HL-60/S4 treated with retinoic acid at 250 ng/mL for 4 days and 3 days (cell line): Measurements from ENCODE around the gene CHMP2A.

ENCODE experiments used
- in situ Hi-C: fragments of 300-500 bp; cut with MboI; formaldehyde crosslinking; loops from 2 replicates; pipeline ENCODE4 v1.7.0; 2022; ENCODE audit warnings: low sequenced_read_pairs

The CHMP2A gene

DNA sequence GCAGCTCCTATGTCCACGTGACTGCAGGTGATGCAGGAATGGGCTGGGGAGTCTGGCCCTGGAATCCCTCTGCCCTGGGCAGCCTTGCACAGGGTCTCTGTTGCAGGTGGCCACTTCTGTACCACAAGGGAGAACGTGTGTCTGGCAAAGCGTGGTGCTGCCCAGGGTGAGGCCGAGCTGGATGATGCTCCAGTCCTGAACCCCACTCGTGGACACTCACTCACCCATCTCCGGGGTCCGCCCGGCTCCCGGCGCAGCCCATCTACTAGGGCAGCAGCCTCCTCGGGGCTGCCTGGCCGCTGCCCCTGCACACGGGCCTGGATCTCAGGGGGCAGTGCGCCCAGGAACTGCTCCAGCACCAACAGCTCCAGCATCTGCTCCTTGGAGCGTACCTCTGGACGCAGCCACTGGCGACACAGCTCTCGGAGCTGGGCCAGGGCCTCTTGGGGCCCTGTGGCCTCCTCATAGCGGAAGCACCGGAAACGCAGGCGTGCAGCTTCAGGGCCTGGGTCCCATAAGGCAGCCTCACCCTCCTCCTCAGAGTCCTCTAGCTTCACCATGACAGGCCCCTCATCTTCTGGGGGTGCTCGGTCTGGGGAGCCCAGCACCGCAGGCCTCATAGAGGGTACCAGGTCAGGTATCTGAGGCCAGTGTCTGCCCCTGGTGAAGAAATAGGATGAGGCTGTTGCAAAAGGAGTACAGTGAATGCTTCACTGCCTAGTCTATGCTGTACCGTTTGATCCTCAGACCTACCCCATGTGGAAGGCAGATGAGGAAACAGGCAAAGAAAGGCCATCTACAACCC lies 16.1 kb upstream of the CHMP2A start:
- in situ Hi-C loops = no loop called here

DNA sequence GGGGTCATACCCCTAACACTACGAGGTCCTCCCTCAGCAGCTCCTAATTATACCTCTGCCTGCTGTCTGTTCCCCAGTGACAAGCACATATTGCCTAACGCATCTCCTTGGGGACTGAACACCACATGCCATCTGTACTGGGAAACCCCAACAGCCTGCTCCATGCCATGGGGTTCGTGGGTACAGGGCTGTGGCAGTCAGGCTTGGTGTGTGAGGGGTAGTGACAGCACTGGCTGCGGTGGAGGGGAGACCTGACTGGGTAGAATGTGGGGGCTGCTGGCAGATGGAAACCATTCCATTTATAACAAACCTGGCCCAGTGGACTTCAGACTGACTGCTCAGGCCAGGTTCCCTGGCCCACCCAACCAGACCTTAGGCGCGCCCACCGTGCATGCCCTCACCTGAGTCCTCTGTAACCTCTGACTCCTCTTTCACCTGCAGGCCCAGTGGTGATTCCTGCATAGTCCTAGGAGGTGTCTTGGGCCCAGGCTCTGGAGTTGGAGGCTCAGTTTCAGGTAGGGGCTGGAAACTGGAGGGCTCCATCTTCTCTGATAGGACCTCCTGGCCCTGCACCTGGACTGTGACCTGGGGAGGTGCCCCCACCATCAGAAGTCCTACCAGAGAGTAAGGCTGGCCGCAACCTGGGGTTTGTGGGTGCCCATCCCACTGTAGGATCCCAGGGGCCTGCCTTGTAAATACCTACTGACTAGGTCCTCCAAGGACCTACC lies 15.2 kb upstream of the CHMP2A start:
- in situ Hi-C loops = no loop called here

DNA sequence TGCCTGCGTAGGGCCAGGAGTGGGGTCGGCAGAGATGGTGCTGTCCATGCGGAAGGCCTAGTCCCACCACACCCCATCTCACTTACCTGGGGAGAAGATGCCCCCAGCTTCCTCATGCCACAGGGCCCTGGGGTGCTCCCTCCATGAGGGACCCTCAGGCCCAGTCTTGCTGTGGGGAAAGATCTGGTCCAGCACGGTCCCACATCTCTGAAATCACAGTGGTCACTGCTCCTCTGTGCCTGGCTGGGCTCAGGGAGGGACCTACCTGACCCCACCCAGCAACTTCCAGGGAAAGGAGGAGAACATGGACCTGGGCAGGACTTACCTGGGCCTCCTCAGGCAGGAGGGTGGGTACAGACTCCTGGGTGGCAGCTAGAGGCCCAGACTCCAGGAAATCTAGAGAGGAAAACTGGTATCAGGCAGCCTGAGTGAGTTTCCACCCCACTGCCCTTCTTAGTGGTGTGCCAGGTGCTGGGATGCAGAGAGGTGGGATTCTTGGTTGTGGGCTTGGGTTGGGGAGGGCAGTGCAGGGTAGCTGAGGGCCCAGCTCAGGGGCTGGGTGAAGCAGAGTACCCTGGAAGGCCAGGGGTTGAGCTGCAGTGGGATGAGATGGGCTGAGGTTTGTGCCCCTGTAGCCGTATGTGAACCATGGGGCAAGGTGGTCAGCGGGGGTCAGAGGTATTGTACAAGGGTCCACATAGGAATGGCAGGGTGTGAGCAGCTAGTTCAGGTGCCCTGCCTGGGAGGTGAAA lies 14.5 kb upstream of the CHMP2A start:
- in situ Hi-C loops = no loop called here

DNA sequence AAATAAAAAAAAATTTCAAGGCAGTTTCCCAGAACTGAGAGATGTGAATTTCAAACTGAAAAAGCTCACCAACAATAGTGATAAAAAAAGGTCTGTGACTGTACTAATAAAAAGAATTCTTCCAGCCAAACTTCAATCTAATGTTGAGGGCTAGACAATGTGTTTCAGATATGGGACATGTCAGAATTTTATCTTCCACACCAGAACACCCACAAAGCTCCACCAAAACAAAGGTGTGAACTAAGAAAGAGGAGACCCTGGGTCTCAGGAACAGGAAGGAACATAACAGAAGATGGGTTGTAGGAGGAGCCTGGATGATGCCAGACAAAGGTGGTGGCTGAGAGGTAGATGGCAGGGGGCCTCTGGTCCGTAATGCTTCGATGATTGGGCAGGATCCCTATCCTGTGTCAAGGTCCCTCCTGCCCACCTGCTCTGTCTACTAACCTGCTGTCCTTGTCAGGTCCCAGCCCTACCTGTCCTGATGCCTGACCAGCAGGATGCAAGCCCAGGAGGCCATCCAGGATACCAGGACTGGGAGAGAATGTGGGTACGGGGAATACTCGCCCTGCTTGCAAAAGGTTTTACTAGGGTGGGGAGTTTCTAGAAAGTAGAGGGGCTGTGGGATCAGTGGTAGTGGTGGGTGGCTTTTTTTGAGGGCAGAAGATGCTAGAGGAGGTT lies 13.7 kb upstream of the CHMP2A start:
- in situ Hi-C loops = no loop called here

DNA sequence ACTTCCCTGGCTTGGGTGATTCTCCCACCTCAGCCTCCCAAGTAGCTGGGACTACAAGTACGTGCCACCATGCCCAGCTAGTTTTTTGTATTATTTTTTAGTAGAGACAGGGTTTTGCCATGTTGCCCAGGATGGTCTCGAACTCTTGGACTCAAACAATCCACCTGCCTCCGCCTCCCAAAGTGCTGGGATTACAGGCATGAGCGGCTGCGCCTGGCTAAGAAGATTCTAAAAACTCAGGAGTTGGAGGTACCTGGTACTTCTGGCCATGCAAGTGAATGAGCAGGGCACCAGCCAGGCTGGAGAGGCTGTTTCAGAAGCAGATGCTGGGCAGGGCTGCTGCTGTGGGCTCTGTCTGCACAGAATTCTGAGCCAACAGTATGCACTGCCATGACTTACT lies 12.1 kb upstream of the CHMP2A start:
- in situ Hi-C loops = no loop called here

DNA sequence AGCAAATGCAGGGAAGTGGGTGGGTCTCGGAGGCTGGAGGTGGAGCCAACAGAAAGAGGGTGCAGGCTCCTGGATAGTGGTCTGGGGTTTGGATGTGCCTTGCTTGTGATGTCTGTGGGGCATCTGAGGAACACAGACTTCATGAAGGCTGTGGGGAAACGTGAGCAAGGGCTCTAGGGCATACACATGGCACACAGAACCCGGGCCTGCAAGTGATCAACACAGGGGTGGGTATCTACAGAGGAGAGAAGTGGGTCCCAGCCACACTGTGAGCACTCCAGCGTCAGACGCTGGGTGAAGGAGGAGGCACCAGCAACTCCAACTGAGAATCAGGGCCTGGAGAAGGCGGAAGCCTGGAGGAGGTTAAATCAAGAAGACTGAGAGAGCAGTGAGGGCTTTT lies 8.9 kb upstream of the CHMP2A start:
- in situ Hi-C loops = no loop called here

DNA sequence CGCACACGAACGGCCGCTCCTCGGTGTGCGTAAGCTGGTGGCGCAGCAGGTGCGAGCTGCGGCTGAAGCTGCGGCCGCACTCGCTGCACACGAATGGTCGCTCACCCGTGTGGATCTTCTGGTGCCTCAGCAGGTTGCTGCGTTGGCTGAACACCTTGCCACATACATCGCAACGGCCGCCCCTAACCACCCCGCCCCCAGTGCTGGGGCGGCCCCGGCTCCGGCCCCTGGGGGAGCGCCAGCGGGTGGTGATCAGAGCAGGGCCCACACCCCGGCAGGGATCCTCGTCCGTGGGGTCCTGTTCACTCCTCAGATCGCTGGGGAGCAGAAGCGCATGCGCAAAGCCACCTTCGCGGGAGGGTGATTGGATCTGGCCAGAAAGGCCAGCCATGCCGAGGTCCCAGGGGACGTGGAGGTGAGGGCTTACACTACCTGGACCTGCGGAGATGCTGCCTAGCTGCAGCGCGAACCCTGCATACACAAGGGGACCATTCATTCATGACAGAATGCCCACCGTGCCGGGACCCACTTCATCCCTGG lies 8.2 kb upstream of the CHMP2A start:
- in situ Hi-C loops = no loop called here

DNA sequence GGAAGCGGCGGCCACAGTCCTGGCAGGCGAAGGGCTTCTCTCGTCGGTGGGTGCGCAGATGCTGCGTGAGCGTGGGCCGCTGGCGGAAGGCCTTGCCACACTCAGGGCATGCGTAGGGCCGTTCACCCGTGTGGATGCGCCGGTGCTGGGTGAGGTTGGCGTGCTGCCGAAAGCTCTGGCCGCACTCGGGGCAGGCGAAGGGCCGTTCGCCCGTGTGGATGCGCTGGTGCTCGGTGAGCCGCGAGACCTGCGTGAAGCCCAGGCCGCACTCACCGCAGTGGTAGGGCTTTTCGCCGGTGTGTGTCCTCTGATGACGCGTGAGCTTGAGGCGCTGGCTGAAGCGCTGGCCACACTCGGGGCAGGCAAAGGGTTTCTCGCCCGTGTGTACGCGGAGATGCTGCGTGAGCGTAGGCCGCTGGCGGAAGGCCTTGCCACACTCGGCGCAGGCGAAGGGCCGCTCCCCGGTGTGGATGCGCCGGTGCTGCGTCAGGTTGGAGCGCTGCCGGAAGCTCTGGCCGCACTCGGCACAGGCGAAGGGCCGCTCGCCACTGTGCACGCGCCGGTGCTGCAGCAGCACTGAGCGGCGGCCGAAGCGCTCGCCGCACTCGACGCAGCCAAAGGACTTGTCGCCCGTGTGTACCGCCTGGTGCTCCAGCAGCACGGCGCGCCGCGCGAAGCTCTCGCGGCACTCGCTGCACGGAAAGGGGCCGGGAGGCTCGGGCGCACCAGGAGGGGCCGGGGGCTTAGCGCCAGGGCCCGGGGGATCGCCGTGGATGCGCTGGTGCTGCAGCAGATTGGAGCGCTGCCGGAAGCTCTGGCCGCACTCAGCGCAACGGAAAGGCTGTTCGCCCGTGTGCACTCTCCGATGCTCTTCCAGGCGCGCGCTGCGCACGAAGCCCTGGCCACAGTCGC lies 7.5 kb upstream of the CHMP2A start:
- in situ Hi-C loops = no loop called here

DNA sequence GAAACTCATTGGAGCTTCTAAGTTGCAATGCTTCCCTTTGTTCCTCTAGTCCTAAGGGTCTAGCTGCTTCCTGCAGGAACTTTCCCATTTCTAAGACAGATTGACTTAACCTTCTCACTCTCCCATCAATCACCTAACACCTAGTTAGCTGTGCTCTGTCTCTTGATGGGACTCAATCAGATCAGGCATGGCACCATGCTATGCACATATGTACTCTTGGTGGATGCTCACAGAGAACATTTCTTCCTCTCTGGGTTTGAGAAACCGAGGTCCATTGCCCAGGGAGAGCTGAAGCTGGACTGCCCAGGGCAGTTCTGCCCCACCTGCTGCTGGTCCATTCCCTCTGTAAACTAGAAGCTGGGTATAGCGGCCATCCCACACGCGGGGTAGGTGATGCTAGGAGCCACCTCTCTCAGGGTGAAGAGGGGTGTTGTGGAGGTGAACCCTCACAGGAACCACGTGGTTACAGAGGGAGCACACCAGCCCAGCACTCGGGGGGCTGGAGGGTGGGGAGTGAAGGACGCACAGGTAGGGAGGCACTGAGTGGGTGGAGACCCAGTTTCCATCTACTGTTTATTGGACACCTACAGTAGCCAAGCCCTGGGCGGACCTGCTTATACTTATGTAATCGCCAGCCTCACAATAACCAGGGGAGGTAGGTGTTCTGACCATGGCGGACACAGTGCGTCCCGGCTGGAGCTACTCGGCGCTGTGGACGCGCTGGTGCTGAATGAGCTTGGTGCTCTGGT lies 6.6 kb upstream of the CHMP2A start:
- in situ Hi-C loops = no loop called here

DNA sequence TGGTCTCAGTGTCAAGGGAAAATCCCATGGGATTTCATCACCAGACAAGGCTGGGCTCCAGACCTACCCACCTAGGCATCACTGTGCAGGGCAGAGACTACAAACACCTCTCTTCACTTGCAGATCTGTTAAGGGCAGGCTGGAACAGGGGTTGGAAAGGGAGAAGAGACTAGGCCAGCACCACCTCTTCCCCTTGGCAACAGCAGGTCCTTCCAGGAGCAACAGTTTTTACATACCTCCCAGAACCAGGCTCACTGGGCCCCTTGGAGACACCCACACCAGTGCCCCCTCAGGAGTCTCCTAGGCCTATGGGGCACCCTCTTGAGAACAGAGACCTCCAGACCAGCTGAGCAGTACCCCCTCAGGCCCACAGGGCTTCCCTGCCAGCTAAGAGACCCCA lies 6.0 kb upstream of the CHMP2A start:
- in situ Hi-C loops = no loop called here

DNA sequence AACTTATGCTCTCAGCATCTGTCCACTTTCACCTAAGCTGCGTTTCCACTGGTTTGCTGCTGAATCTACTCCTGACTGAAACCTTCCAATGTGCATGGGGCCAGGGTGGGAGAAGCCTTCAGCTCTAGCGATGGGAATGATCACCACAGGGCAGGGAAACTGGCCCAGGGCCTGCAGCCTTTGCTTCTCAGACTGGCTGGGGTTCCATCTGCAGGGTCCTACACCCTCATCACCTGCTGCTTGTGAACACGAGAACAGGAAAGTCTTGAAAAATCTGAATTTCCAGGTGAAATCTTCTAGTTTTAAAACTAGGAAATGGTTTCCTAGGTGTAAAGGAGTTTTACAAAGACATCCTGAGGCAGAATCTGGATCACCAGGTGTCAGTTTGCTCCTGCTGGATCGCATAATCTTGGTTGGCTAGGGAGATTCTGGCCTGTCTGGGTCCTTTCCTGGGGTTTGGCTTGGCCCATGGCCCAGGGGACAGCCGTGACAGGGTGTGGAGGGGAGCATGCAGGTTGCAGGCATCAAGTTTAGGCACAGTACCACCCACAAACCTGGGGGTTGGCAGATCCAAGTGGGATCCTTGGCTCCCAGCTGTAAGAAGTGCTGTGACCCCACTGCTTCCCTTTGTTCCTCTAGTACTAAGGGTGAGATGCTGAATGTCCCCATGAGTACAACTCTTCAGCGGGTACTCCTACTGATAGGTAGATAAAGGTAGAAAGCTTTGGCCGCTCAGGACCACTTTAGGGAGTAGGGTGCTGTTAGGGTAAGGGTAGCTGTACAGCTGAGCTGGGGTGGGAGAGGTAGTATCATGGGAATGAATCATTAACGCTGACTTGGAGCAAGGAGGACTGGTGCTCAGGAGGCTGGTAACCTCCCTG lies 5.3 kb upstream of the CHMP2A start:
- in situ Hi-C loops = no loop called here

DNA sequence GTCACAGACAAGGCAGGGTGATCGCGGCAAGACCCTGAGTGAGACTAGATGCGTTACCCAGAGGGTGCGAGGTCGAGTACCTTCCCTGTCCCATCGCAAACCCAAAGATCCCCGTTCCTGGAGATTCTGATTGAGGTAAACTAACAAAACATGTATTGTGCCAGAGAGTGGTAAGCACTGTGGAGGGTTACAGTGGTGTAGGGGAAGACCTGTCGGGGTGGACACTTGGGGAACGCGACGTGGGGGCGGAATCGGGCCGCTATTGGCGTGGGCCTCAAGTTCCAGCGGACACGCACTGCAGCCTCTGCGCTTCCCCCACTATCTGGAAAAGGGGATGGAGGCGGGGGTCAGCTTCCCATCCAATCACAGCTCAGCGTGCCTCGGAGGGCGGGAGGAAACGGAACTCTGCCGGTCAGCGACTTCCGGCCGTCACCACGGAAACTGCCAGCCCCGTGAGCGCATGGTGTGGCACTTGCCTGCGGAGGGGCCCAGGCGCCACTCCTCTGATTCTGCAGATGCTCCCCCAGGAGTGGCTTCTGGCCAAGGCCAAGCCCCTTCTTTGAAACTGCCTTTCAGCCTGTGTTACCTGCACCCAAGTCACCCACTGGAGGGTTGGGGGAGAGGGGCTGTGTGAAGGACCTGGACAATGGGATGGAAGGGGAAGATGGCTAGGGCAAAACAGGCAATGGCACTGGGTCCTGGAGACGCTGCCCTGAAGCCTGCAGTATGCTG lies 4.5 kb upstream of the CHMP2A start:
- in situ Hi-C loops = no loop called here

DNA sequence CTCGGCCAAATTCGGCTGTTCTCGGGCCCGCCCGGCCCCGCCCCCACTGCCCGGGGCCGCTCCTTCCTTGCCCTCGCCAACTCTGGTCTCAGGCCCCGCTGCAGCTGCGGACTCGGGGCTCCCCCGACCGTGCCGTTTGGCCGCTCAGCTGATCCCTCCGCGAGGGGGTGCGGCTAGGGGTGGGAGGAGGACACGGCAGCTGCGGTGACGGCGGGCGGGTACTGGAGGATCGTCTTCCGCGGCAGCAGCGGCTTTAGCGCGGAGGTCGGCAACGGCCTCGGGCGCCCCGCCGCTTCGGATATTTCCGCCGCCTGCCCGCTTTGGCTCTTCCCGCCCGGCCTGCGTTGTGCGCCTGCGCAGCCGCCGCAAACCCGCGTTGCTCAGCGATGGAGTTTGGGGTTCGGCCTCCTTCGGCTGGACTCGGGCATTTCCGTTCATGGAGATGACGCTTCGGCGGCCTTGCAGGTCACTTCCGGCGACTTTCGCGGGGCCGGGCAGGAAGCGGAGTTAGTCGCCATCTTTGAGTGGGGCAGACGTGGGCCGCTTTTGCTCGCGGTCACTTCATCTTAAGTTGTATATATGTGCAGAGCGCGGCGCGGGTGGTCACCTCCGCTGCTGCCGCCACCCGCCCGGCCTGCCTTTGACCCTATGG lies 3.8 kb upstream of the CHMP2A start:
- in situ Hi-C loops = no loop called here

DNA sequence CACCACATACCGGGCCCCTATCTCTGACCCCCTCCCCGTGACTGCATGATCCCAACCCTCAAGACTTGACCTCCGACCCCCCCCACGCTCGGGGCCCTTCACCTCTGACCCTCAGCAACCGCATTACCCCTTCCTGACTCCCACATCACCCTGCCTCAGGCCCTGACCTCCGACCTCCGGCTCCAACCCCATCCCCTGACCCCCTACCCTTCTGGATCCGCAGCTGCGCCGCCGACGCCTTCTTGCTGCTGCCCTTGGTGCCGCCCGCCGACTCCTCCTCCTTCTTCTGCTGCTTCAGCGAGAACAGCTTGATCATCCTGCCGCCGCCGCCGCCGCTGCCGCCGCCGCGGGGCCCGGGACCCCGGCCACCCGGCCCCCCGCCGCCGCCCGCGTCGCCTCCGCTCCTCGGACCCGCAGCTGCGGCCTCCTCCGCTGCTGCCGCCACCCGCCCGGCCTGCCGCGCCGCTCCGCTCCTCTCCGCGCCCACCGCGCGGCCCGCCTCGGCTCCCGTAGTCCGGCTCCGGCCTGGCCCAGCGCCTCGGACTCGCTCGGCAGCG lies 3.2 kb upstream of the CHMP2A start, which contains the start of gene UBE2M:
Gene UBE2M, minus strand, starts transcription at position 546 of the 557 bp plus-strand sequence. Its CDS starts 230 bp downstream, at position 316.
- in situ Hi-C loops = no loop called here

DNA sequence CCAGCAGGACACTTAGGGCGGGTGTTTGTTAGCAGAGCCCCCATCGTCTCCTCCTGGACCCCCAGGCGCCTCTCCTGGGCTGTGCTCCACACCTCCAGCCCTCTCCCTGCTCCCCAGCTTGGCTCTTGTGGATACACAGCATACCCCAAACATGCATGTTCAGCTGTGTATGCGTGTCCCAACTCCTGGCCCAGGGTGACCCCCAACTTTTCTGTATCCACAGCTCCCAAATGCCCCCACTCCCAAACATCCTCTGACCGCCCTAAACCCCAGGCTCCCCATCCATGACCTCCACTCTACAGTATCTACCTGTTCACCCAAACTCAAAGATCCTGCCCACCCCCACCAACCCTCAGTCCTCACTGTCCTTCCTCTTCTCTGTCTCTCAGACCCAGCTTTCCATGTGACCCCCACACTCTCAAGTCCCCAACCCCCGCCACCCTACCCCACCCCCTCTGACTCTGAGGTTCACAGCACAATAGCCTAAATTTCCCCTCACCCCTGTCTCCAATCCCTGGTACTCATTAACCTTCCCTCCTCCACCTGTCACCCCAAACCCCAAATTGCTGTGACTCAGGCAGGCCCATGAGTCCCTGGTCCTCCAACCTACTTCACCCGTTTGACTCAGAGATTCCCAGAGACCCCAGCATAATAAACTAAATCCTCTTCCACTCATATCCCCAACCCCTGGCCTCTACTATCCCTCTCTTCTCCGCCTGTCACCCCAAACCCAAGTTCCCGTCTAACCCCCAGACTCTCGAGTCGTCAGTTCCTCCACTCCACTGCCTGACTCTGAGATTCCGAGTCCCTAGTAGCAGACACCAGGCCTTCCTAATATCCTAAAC lies 2.5 kb upstream of the CHMP2A start:
- in situ Hi-C loops = no loop called here
